ENCODE data around the gene GJC2. TPM values are rescaled to one million over a fixed set of nuclear protein-coding genes. Genes with fewer than 3 reads are reported as not detected.

GJC2 gene
- polyA plus RNA-seq, 1 donor from 2014 or later, result 2.3 TPM

DNA sequence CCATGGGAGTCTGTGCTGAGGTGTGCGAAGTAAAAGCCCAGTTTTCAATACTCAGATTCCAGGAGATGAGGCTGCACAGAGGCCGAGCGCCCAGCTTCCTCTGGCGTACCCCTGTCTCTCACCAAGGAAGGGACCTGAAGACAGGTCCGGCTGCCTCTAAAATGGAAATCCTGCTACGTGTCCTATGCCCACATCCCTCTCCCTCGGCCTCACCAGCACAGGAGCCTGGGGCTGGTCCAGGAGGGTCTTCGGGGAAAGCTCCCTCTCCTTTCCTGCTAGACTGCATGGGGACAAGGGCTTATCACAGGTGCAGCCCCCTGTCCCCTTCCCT is 41.0 kb upstream of the GJC2 start:
- no peaks in the 10 kb centered on the region for H3K9me2 ChIP-seq (ENCODE audit: insufficient read depth, low read length)
- no peaks in the 10 kb centered on the region for H4K20me1 ChIP-seq (ENCODE audit: insufficient read depth)
- H3K79me2 ChIP-seq (replicated peaks; ENCODE audit: insufficient read depth, low read length), result peaks cover 18% of the 10 kb centered on the region
- peak overlapping the region; percentile 85 for H3K4me2 ChIP-seq (ENCODE audit: low read length)
- H3K27ac ChIP-seq (ENCODE audit: low read length), result peak overlapping the region; percentile 76
- H3F3A ChIP-seq (ENCODE audit: insufficient read depth, low read length, poor library complexity, severe bottlenecking), result no peaks in the 10 kb centered on the region
- no peaks in the 10 kb centered on the region for H3K27me3 ChIP-seq (ENCODE audit: insufficient read depth, low read depth, low read length)
- peak overlapping the region; percentile 88 for H3K9ac ChIP-seq (ENCODE audit: low read length)
- TF ChIP-seq EZH2 (IDR thresholded peaks at IDR 0.05; ENCODE audit: borderline replicate concordance, insufficient read depth, low read length, poor library complexity, severe bottlenecking) (no peak), SMC3 (conservative IDR thresholded peaks at IDR 0.05; ENCODE audit: poor library complexity) (no peak), MXI1 (conservative IDR thresholded peaks at IDR 0.05; ENCODE audit: poor library complexity, severe bottlenecking) (no peak), TAF1 (IDR thresholded peaks at IDR 0.05; ENCODE audit: low read depth) (no peak), RAD21 (conservative IDR thresholded peaks at IDR 0.05) (no peak), EP300 (conservative IDR thresholded peaks at IDR 0.05; ENCODE audit: poor library complexity, severe bottlenecking) (no peak), POLR2AphosphoS5 (IDR thresholded peaks at IDR 0.05) (no peak), REST (IDR thresholded peaks at IDR 0.05; ENCODE audit: borderline replicate concordance) (no peak)
- TF ChIP-seq, protein P1, sequence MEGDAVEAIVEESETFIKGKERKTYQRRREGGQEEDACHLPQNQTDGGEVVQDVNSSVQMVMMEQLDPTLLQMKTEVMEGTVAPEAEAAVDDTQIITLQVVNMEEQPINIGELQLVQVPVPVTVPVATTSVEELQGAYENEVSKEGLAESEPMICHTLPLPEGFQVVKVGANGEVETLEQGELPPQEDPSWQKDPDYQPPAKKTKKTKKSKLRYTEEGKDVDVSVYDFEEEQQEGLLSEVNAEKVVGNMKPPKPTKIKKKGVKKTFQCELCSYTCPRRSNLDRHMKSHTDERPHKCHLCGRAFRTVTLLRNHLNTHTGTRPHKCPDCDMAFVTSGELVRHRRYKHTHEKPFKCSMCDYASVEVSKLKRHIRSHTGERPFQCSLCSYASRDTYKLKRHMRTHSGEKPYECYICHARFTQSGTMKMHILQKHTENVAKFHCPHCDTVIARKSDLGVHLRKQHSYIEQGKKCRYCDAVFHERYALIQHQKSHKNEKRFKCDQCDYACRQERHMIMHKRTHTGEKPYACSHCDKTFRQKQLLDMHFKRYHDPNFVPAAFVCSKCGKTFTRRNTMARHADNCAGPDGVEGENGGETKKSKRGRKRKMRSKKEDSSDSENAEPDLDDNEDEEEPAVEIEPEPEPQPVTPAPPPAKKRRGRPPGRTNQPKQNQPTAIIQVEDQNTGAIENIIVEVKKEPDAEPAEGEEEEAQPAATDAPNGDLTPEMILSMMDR (IDR thresholded peaks at IDR 0.05; ENCODE audit: poor library complexity, severe bottlenecking), result no peak
- H3K36me3 ChIP-seq (ENCODE audit: insufficient read depth, low read length), result no peaks in the 10 kb centered on the region
- peak overlapping the region; percentile 82 for H3K4me3 ChIP-seq (ENCODE audit: low read length)
- peak overlapping the region; percentile 51 for H2AFZ ChIP-seq (ENCODE audit: low read depth, low read length)
- no peaks in the 10 kb centered on the region for H3K9me3 ChIP-seq (ENCODE audit: low read length)

DNA sequence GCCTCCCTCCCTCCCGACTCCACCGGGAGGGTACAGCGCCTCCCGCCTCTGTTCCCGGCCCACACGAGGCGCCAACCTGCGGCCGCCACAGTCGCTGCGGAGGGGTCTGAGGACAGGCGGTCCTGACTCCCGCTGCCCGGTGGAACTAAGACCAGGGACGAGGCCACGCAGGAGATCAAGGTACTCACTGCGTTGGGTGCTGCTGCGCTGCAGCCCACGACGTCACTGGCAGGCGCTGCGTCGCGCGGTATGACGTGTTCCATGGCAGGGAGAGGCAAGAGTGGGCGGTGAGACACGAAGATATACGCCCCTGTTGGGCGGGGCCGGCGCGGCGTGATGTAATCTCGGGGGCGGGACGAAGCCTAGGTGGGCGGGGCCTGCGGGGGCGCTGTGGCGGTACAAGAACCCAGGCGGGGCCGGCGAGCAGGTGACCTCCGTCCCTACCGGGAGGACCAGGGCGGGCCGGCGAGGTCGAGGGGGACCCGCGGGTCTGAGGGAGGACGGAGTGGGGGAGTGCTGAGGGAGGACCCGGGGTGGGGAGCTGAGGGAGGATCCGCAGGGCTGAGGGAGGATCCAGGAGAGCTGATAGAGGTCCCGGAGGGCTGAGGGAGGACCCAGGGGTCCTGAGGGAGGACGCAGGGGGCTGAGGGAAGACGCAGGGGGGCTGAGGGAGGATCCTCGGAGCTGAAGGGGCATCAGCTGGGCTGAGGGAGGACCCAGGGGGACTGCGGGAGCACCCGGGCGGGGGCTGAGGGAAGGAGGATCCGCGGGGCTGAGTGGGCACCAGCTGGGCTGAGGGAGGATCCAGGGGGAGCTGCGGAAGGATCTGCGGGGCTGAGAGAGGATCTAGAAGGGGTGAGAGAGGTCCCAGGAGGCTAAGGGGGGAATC is 40.4 kb upstream of the GJC2 start, which contains the start of gene MRPL55:
TSS of gene MRPL55 (minus strand) at position 227 of the 889 bp plus-strand sequence. CDS start 1,039 bp downstream, outside the sequence.
- Histone ChIP-seq H3K9ac (ENCODE audit: low read length) (peak within 1 kb of the TSS; percentile 88), H4K20me1 (ENCODE audit: insufficient read depth) (no peaks in the 10 kb centered on the region), H3K79me2 (replicated peaks; ENCODE audit: insufficient read depth, low read length) (peaks cover 18% of the 10 kb centered on the region), H3F3A (ENCODE audit: insufficient read depth, low read length, poor library complexity, severe bottlenecking) (no peaks in the 10 kb centered on the region), H2AFZ (ENCODE audit: low read depth, low read length) (peak within 1 kb of the TSS; percentile 77), H3K4me2 (ENCODE audit: low read length) (peak within 1 kb of the TSS; percentile 85), H3K36me3 (ENCODE audit: insufficient read depth, low read length) (no peaks in the 10 kb centered on the region), H3K4me3 (ENCODE audit: low read length) (peak within 1 kb of the TSS; percentile 82), H3K9me2 (ENCODE audit: insufficient read depth, low read length) (no peaks in the 10 kb centered on the region), H3K27ac (ENCODE audit: low read length) (peak within 1 kb of the TSS; percentile 76), H3K27me3 (ENCODE audit: insufficient read depth, low read depth, low read length) (no peaks in the 10 kb centered on the region), H3K9me3 (ENCODE audit: low read length) (no peaks in the 10 kb centered on the region)
- TF ChIP-seq TAF1 (IDR thresholded peaks at IDR 0.05; ENCODE audit: low read depth), result peak; percentile 62
- peak; percentile 100 for TF ChIP-seq POLR2AphosphoS5 (IDR thresholded peaks at IDR 0.05)
- TF ChIP-seq, protein P1 (IDR thresholded peaks at IDR 0.05; ENCODE audit: poor library complexity, severe bottlenecking), result peak; percentile 32
- peak; percentile 20 for TF ChIP-seq RAD21 (conservative IDR thresholded peaks at IDR 0.05)
- peak; percentile 76 for TF ChIP-seq EP300 (conservative IDR thresholded peaks at IDR 0.05; ENCODE audit: poor library complexity, severe bottlenecking)
- no peak for TF ChIP-seq EZH2 (IDR thresholded peaks at IDR 0.05; ENCODE audit: borderline replicate concordance, insufficient read depth, low read length, poor library complexity, severe bottlenecking)
- no peak for TF ChIP-seq SMC3 (conservative IDR thresholded peaks at IDR 0.05; ENCODE audit: poor library complexity)
- TF ChIP-seq REST (IDR thresholded peaks at IDR 0.05; ENCODE audit: borderline replicate concordance), result peak; percentile 81
- peak; percentile 86 for TF ChIP-seq MXI1 (conservative IDR thresholded peaks at IDR 0.05; ENCODE audit: poor library complexity, severe bottlenecking)

All from neural cell (in vitro differentiated cells).